Neuron (in vitro differentiated cells): Measurements from ENCODE around the gene RSPO1.

Source experiments
- H2AFZ ChIP-seq: one replicate; pipeline ENCODE4 v1.6.1; 2013; ENCODE audit warnings: low read depth, mild to moderate bottlenecking, inconsistent platforms, low read length, moderate library complexity
- H3K27me3 ChIP-seq: one replicate; pipeline ENCODE4 v1.6.1; 2013; ENCODE audit warnings: low read length; ENCODE audit not compliant: insufficient read depth
- H3K36me3 ChIP-seq: one replicate; pipeline ENCODE4 v1.6.1; 2013; ENCODE audit warnings: low read length; ENCODE audit not compliant: insufficient read depth
- H3K4me1 ChIP-seq: one replicate; pipeline ENCODE4 v1.6.1; 2013; ENCODE audit warnings: low read length; ENCODE audit not compliant: insufficient read depth
- H3K4me3 ChIP-seq: 2 replicates; pipeline ENCODE4 v1.5.1; 2013; ENCODE audit warnings: mild to moderate bottlenecking, low read length, moderate library complexity
- H3K9me3 ChIP-seq: one replicate; pipeline ENCODE4 v1.6.1; 2013; ENCODE audit warnings: low read length

Gene RSPO1

GRCh38 chr1:37628026-37628556 lies 6.6 kb downstream of the RSPO1 start:
- H2AFZ ChIP-seq: no peak overlapping the region
- H3K27me3 ChIP-seq: peaks cover 80% of the 10 kb centered on the region
- H3K4me1 ChIP-seq: no peaks in the 10 kb centered on the region

GRCh38 chr1:37622131-37622530 lies 12.6 kb downstream of the RSPO1 start:
- Histone ChIP-seq H3K27me3 (peaks cover 56% of the 10 kb centered on the region), H2AFZ (no peak overlapping the region), H3K9me3 (no peaks in the 10 kb centered on the region)

More at GRCh38 chr1:37628026-37628556, 6.6 kb downstream of the RSPO1 start:
- no peaks in the 10 kb centered on the region for H3K9me3 ChIP-seq
- H3K4me3 ChIP-seq: no peak overlapping the region
- H3K36me3 ChIP-seq: no peaks in the 10 kb centered on the region

DNA sequence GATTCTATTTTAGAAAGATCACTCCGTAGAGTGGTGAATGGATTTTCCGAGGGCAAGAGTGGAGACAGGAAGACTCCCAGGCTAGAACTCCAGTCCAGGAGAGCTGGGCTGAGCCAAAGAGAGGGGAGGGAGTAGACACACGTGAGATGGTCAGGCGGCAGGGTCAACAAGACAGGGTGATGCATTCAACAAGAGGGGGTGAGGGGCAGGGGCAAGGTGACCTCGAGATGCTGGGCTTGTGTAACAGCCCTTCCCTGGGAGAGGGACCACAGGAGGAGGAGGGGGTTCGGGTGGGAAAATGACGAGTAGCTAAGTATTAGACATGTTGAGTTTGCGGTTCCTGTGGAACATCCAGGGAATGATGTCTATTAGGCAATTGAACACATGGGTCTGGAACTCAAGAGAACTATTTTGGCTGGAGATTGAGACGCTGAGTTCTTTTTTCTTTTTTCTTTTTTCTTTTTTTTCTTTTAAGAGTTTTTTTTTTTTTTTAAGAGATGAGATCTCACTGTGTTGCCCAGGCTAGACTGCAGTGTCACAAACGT lies 13.3 kb downstream of the RSPO1 start:
- Histone ChIP-seq H3K4me1 (no peaks in the 10 kb centered on the region), H3K27me3 (peaks cover 55% of the 10 kb centered on the region), H2AFZ (no peak overlapping the region), H3K9me3 (no peaks in the 10 kb centered on the region), H3K36me3 (no peaks in the 10 kb centered on the region), H3K4me3 (no peak overlapping the region)

More at GRCh38 chr1:37622131-37622530, 12.6 kb downstream of the RSPO1 start:
- Histone ChIP-seq H3K4me1 (no peaks in the 10 kb centered on the region), H3K36me3 (no peaks in the 10 kb centered on the region), H3K4me3 (no peak overlapping the region)

- H3K27me3 ChIP-seq: peaks cover 56% of the 10 kb centered on the region
- H3K36me3 ChIP-seq: no peaks in the 10 kb centered on the region
- no peaks in the 10 kb centered on the region for H3K9me3 ChIP-seq
- H2AFZ ChIP-seq: no peak overlapping the region
- no peak overlapping the region for H3K4me3 ChIP-seq
- H3K4me1 ChIP-seq: no peaks in the 10 kb centered on the region
Measured at GRCh38 chr1:37620707-37621106, 14.0 kb downstream of the RSPO1 start.

GRCh38 chr1:37616330-37616729 lies 18.4 kb downstream of the RSPO1 start:
- H3K36me3 ChIP-seq: no peaks in the 10 kb centered on the region
- H3K4me3 ChIP-seq: no peak overlapping the region
- H3K9me3 ChIP-seq: no peaks in the 10 kb centered on the region
- H3K27me3 ChIP-seq: peaks cover 68% of the 10 kb centered on the region
- H3K4me1 ChIP-seq: no peaks in the 10 kb centered on the region
- H2AFZ ChIP-seq: no peak overlapping the region

GRCh38 chr1:37614105-37614504 lies 20.6 kb downstream of the RSPO1 start:
- no peaks in the 10 kb centered on the region for H3K9me3 ChIP-seq
- H3K36me3 ChIP-seq: no peaks in the 10 kb centered on the region
- no peak overlapping the region for H3K4me3 ChIP-seq
- no peaks in the 10 kb centered on the region for H3K4me1 ChIP-seq
- no peak overlapping the region for H2AFZ ChIP-seq
- H3K27me3 ChIP-seq: peaks cover 66% of the 10 kb centered on the region

GRCh38 chr1:37612186-37612585 lies 22.5 kb downstream of the RSPO1 start:
- H3K4me3 ChIP-seq: no peak overlapping the region
- H2AFZ ChIP-seq: no peak overlapping the region
- no peaks in the 10 kb centered on the region for H3K36me3 ChIP-seq
- H3K27me3 ChIP-seq: peaks cover 72% of the 10 kb centered on the region
- no peaks in the 10 kb centered on the region for H3K9me3 ChIP-seq
- no peaks in the 10 kb centered on the region for H3K4me1 ChIP-seq

- H3K4me3 ChIP-seq: no peak overlapping the region
- no peaks in the 10 kb centered on the region for H3K9me3 ChIP-seq
- no peaks in the 10 kb centered on the region for H3K4me1 ChIP-seq
- no peaks in the 10 kb centered on the region for H3K36me3 ChIP-seq
- peaks cover 73% of the 10 kb centered on the region for H3K27me3 ChIP-seq
- H2AFZ ChIP-seq: no peak overlapping the region
Measured at GRCh38 chr1:37609994-37610393, 24.7 kb downstream of the RSPO1 start.

DNA sequence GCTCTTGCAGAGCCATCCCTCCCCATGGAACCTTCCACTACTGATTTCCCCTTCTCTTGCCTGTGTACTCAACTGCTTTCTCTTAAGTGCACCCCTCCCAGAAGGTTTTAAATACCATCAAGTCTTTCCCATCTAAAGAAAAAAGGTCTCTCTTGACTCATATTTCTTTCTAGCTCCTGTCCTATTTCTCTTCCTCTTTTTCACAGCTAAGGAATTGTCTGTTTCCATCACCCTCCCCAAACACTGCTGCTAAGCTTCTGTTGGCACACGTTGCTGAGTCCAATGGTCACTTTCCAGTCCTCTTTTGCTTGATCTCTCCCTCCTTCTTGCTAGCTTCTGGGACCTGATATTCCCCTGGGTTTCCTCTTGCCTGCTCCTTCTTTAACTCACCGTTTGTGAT lies 25.7 kb downstream of the RSPO1 start:
- no peaks in the 10 kb centered on the region for H3K36me3 ChIP-seq
- no peak overlapping the region for H3K4me3 ChIP-seq
- no peaks in the 10 kb centered on the region for H3K9me3 ChIP-seq
- no peak overlapping the region for H2AFZ ChIP-seq
- no peaks in the 10 kb centered on the region for H3K4me1 ChIP-seq
- peaks cover 67% of the 10 kb centered on the region for H3K27me3 ChIP-seq

DNA sequence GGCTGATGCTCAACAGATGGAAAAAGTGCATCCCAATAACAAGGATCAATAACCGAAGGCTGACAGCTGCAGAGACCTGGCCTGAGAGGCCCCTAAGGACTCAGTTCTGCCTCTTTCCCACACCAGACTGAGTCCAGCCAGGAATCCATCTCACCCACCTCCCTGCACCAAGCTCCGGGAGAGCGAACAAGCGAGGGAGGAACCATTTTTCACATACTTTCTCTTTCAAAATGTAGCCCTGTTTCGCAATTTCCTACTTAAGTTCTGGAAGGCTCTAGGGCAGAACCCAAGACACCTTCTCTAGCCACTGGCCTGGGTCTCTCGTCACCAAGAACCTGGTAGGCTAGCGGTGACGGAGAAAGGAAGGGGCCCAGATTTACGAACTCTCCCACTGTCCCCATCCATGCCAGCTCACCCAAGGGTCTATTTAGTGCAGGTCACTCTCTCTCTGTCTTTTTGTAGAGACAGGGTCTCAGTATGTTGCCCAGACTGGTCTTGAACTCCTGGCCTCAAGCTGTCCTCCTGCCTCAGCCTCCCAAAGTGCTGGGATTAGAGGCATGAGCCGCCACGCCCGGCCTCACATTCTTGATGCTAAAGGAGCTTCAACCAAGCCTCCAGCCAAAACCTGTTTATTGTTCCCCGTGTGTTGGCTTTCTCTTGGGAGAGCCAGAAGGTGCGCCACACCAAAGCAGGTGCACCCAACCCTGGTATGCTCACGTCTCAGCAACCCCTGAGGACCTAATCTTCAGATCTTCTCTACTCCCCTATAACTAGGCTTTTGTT lies 28.0 kb downstream of the RSPO1 start:
- Histone ChIP-seq H3K4me3 (no peak overlapping the region), H2AFZ (no peak overlapping the region), H3K27me3 (peaks cover 47% of the 10 kb centered on the region), H3K36me3 (no peaks in the 10 kb centered on the region), H3K9me3 (no peaks in the 10 kb centered on the region), H3K4me1 (no peaks in the 10 kb centered on the region)

GRCh38 chr1:37605806-37606474 lies 28.8 kb downstream of the RSPO1 start:
- Histone ChIP-seq H3K9me3 (no peaks in the 10 kb centered on the region), H3K4me3 (no peak overlapping the region), H3K36me3 (no peaks in the 10 kb centered on the region), H3K4me1 (no peaks in the 10 kb centered on the region), H3K27me3 (peaks cover 53% of the 10 kb centered on the region), H2AFZ (no peak overlapping the region)

DNA sequence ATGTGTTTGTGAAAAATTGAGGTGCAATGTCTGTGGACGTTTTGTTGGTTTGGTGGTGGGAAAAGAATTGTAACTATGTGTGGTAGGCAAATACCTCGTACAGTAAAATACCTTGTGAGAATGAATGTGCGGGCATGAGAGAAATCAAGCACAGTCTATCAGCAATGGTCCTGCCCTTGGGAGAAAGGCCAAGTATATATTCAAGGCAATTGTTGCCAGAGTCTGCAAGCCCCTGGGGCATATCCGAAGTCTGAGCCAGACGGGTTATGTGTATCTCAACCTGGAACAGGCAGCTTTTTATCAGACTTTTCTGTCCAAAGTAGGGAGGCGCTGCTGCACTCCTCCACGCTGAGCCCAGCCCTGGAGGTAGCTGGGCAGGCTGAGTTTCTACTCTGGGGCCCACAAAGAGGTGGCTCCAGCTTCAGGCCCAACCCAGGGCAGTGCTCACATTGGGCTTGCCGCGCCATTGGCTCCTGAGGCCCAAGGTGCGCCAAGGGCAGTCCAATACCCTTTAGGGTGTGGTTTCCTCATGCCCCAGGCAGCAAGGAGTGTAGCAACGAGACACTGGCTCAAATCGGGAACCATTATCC lies 29.5 kb downstream of the RSPO1 start:
- no peak overlapping the region for H3K4me3 ChIP-seq
- H3K4me1 ChIP-seq: no peaks in the 10 kb centered on the region
- no peak overlapping the region for H2AFZ ChIP-seq
- no peaks in the 10 kb centered on the region for H3K36me3 ChIP-seq
- peaks cover 56% of the 10 kb centered on the region for H3K27me3 ChIP-seq
- H3K9me3 ChIP-seq: no peaks in the 10 kb centered on the region
